ENCODE measurements around the gene HADHA.
"Not testable (repeated sequence)": the region's sequence is repeated elsewhere in the genome, so short reads cannot be mapped to it uniquely, and the experiment has no call there.

Gene HADHA

GRCh38 chr2:26174691-26175465, 69.6 kb downstream of the HADHA start:
- TF ChIP-seq JUND (IDR thresholded peaks at IDR 0.05; ENCODE audit: low read depth): no peak
- DNase-seq (ENCODE audit: low read depth in 1 of 2, low spot score in 1 of 2): no peak
- in situ Hi-C loops (cut with HindIII; ENCODE audit: low pct_unique_long_range_greater_than_20kb, low sequenced_read_pairs): no loop called here

- no peak for TF ChIP-seq JUND (IDR thresholded peaks at IDR 0.05; ENCODE audit: low read depth)
- no peak for DNase-seq (ENCODE audit: low read depth in 1 of 2, low spot score in 1 of 2)
- in situ Hi-C loops (cut with HindIII; ENCODE audit: low pct_unique_long_range_greater_than_20kb, low sequenced_read_pairs): no loop called here
Measured at GRCh38 chr2:26173776-26174482, 70.5 kb downstream of the HADHA start.

- no peak for DNase-seq (ENCODE audit: low read depth in 1 of 2, low spot score in 1 of 2)
- in situ Hi-C loops (cut with HindIII; ENCODE audit: low pct_unique_long_range_greater_than_20kb, low sequenced_read_pairs): no loop called here
Measured at GRCh38 chr2:26172871-26173775, 71.3 kb downstream of the HADHA start, which contains the start of gene GAREM2. GAREM2 (plus strand) TSS chr2:26173088; CDS start chr2:26173221, 133 bp downstream.

GRCh38 chr2:26172189-26172870, 72.1 kb downstream of the HADHA start:
- in situ Hi-C loops (cut with HindIII; ENCODE audit: low pct_unique_long_range_greater_than_20kb, low sequenced_read_pairs): no loop called here
- no peak for TF ChIP-seq JUND (IDR thresholded peaks at IDR 0.05; ENCODE audit: low read depth)
- no peak for DNase-seq (ENCODE audit: low read depth in 1 of 2, low spot score in 1 of 2)

More at GRCh38 chr2:26172871-26173775, 71.3 kb downstream of the HADHA start, which contains the start of gene GAREM2:
- TF ChIP-seq JUND (IDR thresholded peaks at IDR 0.05; ENCODE audit: low read depth): no peak

GRCh38 chr2:26170795-26171194, 73.6 kb downstream of the HADHA start:
- no peak for DNase-seq (ENCODE audit: low read depth in 1 of 2, low spot score in 1 of 2)
- in situ Hi-C loops (cut with HindIII; ENCODE audit: low pct_unique_long_range_greater_than_20kb, low sequenced_read_pairs): no loop called here
- TF ChIP-seq JUND (IDR thresholded peaks at IDR 0.05; ENCODE audit: low read depth): no peak

GRCh38 chr2:26169681-26170414, 74.6 kb downstream of the HADHA start:
- in situ Hi-C loops (cut with HindIII; ENCODE audit: low pct_unique_long_range_greater_than_20kb, low sequenced_read_pairs): no loop called here
- DNase-seq (ENCODE audit: low read depth in 1 of 2, low spot score in 1 of 2): no peak
- no peak for TF ChIP-seq JUND (IDR thresholded peaks at IDR 0.05; ENCODE audit: low read depth)

- in situ Hi-C loops (cut with HindIII; ENCODE audit: low pct_unique_long_range_greater_than_20kb, low sequenced_read_pairs): no loop called here
- no peak for TF ChIP-seq JUND (IDR thresholded peaks at IDR 0.05; ENCODE audit: low read depth)
Measured at GRCh38 chr2:26169226-26169625, 75.2 kb downstream of the HADHA start.

GRCh38 chr2:26168785-26169184, 75.6 kb downstream of the HADHA start:
- in situ Hi-C loops (cut with HindIII; ENCODE audit: low pct_unique_long_range_greater_than_20kb, low sequenced_read_pairs): no loop called here
- DNase-seq (ENCODE audit: low read depth in 1 of 2, low spot score in 1 of 2): no peak
- TF ChIP-seq JUND (IDR thresholded peaks at IDR 0.05; ENCODE audit: low read depth): no peak

More at GRCh38 chr2:26169226-26169625, 75.2 kb downstream of the HADHA start:
- no peak for DNase-seq (ENCODE audit: low read depth in 1 of 2, low spot score in 1 of 2)

- DNase-seq (ENCODE audit: low read depth in 1 of 2, low spot score in 1 of 2); in situ Hi-C loops (cut with HindIII; ENCODE audit: low pct_unique_long_range_greater_than_20kb, low sequenced_read_pairs): not testable (repeated sequence)
Measured at GRCh38 chr2:26166541-26166940, 77.9 kb downstream of the HADHA start.

GRCh38 chr2:26165403-26165802, 79.0 kb downstream of the HADHA start:
- in situ Hi-C loops (cut with HindIII; ENCODE audit: low pct_unique_long_range_greater_than_20kb, low sequenced_read_pairs): no loop called here
- DNase-seq (ENCODE audit: low read depth in 1 of 2, low spot score in 1 of 2): no peak
- no peak for TF ChIP-seq JUND (IDR thresholded peaks at IDR 0.05; ENCODE audit: low read depth)

- DNase-seq (ENCODE audit: low read depth in 1 of 2, low spot score in 1 of 2): no peak
- in situ Hi-C loops (cut with HindIII; ENCODE audit: low pct_unique_long_range_greater_than_20kb, low sequenced_read_pairs): no loop called here
- TF ChIP-seq JUND (IDR thresholded peaks at IDR 0.05; ENCODE audit: low read depth): no peak
Measured at GRCh38 chr2:26164641-26165211, 79.7 kb downstream of the HADHA start.

Measured in T47D (cell line).